GM18505 (cell line): ENCODE data around the gene PYGL.
"Not testable (repeated sequence)": the region's sequence is repeated elsewhere in the genome, so short reads cannot be mapped to it uniquely, and the experiment has no call there.

Experiments
- ATAC-seq: cut with Tn5 transposase; IDR thresholded peaks from one replicate; pipeline ENCODE4 v1.9.1; 2021; ENCODE audit not compliant: unreplicated experiment
- POLR2A ChIP-seq: IDR thresholded peaks from 4 replicates; pipeline ENCODE4 v1.6.1; 2011; ENCODE audit warnings: borderline replicate concordance; ENCODE audit not compliant: insufficient read depth, insufficient read length; ENCODE audit errors: extremely low read depth

PYGL gene

GRCh38 chr14:50967790-50968189, 23.5 kb upstream of the PYGL start:
- no peak for TF ChIP-seq POLR2A
- no peak for ATAC-seq

- ATAC-seq: no peak
Observed at GRCh38 chr14:50967103-50967502, 22.8 kb upstream of the PYGL start.

GRCh38 chr14:50964683-50965390, 20.6 kb upstream of the PYGL start:
- no peak for TF ChIP-seq POLR2A
- ATAC-seq: no peak

More at GRCh38 chr14:50967103-50967502, 22.8 kb upstream of the PYGL start:
- no peak for TF ChIP-seq POLR2A

DNA sequence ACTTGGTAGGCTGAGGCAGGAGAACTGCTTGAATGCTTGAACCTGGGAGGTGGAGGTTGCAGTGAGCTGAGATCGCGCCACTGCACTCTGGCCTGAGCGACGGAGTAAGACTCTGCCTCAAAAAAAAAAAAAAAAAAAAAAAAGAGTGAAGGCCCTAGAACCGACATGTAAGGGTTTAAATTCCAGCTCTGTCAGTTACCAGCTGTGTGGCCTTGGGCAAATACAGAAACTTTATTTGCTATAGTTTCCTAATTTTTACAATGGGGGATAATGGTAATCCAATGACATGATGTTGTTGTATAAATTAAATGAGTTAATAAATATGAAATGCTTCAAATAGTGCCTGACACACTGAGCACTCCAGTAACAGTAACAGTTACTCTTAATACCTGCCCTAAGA, 19.6 kb upstream of the PYGL start:
- TF ChIP-seq POLR2A: no peak
- ATAC-seq: no peak

- TF ChIP-seq POLR2A: no peak
- ATAC-seq: no peak
Observed at GRCh38 chr14:50961605-50962221, 17.4 kb upstream of the PYGL start.

- no peak for ATAC-seq
Observed at GRCh38 chr14:50957296-50957695, 13.0 kb upstream of the PYGL start.

GRCh38 chr14:50956421-50956820, 12.1 kb upstream of the PYGL start:
- not testable (repeated sequence) for ATAC-seq

More at GRCh38 chr14:50957296-50957695, 13.0 kb upstream of the PYGL start:
- TF ChIP-seq POLR2A: no peak

GRCh38 chr14:50955373-50956043, 11.2 kb upstream of the PYGL start:
- ATAC-seq: no peak
- no peak for TF ChIP-seq POLR2A

DNA sequence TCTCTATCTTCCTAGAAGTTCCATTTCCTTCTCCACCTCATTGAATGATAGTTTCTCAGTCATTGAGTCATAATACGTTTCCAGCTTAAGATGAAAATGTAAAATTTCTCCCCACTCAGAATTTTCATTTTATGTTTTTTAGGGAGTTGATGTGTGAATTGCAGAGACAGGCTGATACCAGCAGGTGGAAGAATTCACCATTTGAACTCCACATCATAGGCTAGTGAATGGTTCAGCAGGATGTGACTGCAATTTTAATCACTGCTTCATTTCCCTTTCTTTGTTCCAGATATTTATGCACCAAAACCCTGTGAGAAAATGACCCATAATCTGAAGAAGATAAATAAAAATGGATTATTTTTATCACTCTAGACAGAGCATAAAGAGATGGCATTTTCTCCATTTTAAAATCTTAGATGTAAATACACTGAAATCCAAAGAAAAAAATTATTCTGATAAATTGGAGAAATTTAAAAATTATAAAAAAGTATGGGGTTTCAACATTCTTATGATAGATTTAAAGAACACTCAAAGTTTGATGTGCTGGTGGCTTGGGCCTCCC, 10.6 kb upstream of the PYGL start:
- no peak for ATAC-seq
- no peak for TF ChIP-seq POLR2A

DNA sequence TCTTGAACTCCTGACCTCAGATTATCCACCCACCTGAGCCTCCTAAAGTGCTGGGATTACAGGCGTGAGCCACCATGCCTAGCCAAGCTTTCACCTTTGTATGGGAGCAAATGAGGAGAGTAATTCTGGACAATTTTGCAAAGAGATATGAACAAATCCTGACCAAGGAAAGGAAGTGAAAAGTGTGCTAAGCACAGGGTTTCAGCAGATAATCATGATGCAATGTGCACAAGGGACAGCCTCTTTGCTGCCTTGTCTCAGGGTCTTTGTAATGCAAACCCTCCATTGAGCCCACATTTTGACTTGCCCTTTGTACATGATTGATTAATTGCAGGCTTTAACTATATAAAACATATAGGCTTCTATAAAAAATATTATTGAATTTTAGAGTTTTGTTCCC, 9.2 kb upstream of the PYGL start:
- no peak for ATAC-seq
- TF ChIP-seq POLR2A: no peak

- TF ChIP-seq POLR2A: no peak
- ATAC-seq: no peak
Observed at GRCh38 chr14:50951032-50951431, 6.7 kb upstream of the PYGL start.

DNA sequence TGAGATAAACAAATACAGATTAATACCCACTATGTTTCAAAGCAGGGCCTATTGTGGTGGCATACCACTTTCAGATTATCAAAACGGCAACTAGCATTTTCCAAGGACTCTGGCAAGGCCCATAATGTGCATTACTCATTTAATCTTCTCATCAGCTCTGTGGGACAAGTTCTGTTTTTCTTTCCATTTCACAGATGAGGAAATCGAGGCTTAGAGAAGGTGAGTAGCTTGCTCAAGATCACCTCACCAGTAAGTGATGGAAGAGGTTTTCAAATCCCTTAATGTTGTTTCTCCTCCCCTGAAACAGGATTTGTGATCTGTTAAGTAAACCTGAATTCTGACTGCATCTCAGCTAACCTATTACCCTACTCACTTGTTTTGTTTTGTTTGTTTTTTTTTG, 3.9 kb upstream of the PYGL start:
- ATAC-seq: no peak
- TF ChIP-seq POLR2A: no peak

- TF ChIP-seq POLR2A: no peak
- no peak for ATAC-seq
Observed at GRCh38 chr14:50947446-50947845, 3.2 kb upstream of the PYGL start.

- no peak for TF ChIP-seq POLR2A
- ATAC-seq: no peak
Observed at GRCh38 chr14:50946234-50946935, 2.1 kb upstream of the PYGL start.
